Measurements from ENCODE around the gene CLEC5A. TPM values are rescaled to one million over a fixed set of nuclear protein-coding genes. Genes with fewer than 3 reads are reported as not detected.

The CLEC5A gene
- total RNA-seq (2021; ENCODE audit: unreplicated experiment) (not detected), Bru-seq, nascent RNA (not detected), BruChase-seq, experiment 1, labeled RNA remaining after a 2-hour chase (not detected), BruChase-seq, experiment 2, labeled RNA remaining after a 6-hour chase (not detected)
- not detected for polyA plus RNA-seq (2012; ENCODE audit: insufficient read length)
- long read RNA-seq, result 0 reads

DNA sequence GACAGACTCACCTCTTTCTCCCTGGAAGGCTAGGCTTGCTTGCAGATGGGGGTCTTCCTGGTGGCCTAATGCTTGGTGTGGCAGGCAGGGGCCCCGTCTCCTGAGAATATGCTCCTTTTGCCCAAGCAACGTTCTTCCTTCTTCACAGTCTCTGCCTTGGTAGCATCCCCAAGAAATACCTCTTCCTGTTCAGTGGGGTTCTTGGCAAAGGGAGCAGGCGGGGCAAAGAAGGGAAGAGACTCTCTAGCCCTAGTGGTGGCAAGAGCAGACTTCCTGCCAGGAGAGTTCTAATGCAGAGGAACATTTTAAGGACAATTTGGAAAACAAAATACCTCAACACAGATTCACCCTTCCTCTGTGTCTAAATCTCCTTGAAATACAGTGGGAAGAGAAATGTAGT, at the start of gene CLEC5A:
CLEC5A (minus strand) TSS at position 179 of the 400 bp plus-strand sequence. CDS start 682 bp downstream, outside the sequence.
- Histone ChIP-seq H3K27me3 (ENCODE audit: control insufficient read depth, insufficient read depth, low read length) (no peaks in the 10 kb centered on the region), H3K36me3 (ENCODE audit: control insufficient read depth, insufficient read depth, low read length) (no peaks in the 10 kb centered on the region), H3K27ac (ENCODE audit: low read length) (no peak within 1 kb of the TSS), H3K4me1 (ENCODE audit: control insufficient read depth, insufficient read depth, low read length) (no peaks in the 10 kb centered on the region), H3K9me3 (ENCODE audit: control insufficient read depth, insufficient read depth, low read depth, low read length) (no peaks in the 10 kb centered on the region), H3K4me3 (ENCODE audit: low read depth in 2 of 2, low read length in 2 of 2) (no peak within 1 kb of the TSS)
- ATAC-seq, result no peak
- intact Hi-C loops (cut with micrococcal nuclease; ENCODE audit: unreplicated experiment) (no loop called here), in situ Hi-C loops (cut with HindIII; ENCODE audit: low pct_unique_long_range_greater_than_20kb, low sequenced_read_pairs) (no loop called here)
- TF ChIP-seq SIN3A (IDR thresholded peaks at IDR 0.05; ENCODE audit: borderline replicate concordance, insufficient read depth, low read depth, low read length), result no peak
- TF ChIP-seq POLR2AphosphoS5 (IDR thresholded peaks at IDR 0.05; ENCODE audit: low read depth, low read length), result no peak
- TF ChIP-seq, protein P1, sequence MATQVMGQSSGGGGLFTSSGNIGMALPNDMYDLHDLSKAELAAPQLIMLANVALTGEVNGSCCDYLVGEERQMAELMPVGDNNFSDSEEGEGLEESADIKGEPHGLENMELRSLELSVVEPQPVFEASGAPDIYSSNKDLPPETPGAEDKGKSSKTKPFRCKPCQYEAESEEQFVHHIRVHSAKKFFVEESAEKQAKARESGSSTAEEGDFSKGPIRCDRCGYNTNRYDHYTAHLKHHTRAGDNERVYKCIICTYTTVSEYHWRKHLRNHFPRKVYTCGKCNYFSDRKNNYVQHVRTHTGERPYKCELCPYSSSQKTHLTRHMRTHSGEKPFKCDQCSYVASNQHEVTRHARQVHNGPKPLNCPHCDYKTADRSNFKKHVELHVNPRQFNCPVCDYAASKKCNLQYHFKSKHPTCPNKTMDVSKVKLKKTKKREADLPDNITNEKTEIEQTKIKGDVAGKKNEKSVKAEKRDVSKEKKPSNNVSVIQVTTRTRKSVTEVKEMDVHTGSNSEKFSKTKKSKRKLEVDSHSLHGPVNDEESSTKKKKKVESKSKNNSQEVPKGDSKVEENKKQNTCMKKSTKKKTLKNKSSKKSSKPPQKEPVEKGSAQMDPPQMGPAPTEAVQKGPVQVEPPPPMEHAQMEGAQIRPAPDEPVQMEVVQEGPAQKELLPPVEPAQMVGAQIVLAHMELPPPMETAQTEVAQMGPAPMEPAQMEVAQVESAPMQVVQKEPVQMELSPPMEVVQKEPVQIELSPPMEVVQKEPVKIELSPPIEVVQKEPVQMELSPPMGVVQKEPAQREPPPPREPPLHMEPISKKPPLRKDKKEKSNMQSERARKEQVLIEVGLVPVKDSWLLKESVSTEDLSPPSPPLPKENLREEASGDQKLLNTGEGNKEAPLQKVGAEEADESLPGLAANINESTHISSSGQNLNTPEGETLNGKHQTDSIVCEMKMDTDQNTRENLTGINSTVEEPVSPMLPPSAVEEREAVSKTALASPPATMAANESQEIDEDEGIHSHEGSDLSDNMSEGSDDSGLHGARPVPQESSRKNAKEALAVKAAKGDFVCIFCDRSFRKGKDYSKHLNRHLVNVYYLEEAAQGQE (IDR thresholded peaks at IDR 0.05; ENCODE audit: insufficient read depth in 1 of 2, low read depth in 2 of 2, low read length in 1 of 2), result no peak
- TF ChIP-seq TCF7L2 (IDR thresholded peaks at IDR 0.05; ENCODE audit: low read depth, low read length), result no peak
- TF ChIP-seq, protein P2, sequence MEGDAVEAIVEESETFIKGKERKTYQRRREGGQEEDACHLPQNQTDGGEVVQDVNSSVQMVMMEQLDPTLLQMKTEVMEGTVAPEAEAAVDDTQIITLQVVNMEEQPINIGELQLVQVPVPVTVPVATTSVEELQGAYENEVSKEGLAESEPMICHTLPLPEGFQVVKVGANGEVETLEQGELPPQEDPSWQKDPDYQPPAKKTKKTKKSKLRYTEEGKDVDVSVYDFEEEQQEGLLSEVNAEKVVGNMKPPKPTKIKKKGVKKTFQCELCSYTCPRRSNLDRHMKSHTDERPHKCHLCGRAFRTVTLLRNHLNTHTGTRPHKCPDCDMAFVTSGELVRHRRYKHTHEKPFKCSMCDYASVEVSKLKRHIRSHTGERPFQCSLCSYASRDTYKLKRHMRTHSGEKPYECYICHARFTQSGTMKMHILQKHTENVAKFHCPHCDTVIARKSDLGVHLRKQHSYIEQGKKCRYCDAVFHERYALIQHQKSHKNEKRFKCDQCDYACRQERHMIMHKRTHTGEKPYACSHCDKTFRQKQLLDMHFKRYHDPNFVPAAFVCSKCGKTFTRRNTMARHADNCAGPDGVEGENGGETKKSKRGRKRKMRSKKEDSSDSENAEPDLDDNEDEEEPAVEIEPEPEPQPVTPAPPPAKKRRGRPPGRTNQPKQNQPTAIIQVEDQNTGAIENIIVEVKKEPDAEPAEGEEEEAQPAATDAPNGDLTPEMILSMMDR (IDR thresholded peaks at IDR 0.05), result no peak
- DNase-seq (ENCODE audit: low read depth, low spot score), result no peak
- CTCF ChIA-PET, result no interaction called here
- POLR2A ChIA-PET, result no interaction called here
- BruUV-seq (replicated peaks), result no TSS peak

DNA sequence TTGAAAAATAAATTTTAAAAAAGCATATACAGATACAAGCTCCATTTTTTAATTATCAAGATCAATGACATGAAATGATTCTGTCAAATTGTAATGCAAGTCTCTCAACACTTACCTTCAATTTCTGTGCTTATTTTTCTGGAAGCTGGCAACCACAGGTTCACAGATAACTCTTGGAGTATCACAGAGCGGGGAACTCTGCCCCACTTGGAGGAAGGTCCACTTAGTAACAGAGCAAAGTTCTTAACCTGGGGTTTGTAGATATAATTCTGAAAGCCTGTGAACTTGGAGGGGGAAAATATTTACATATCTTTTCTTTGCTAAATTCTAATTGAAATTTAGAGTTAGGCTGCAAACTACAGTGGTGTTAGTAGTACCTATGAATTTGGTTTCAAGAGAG, 46.6 kb upstream of the CLEC5A start:
- Histone ChIP-seq H3K36me3 (ENCODE audit: control insufficient read depth, insufficient read depth, low read length) (no peaks in the 10 kb centered on the region), H3K4me1 (ENCODE audit: control insufficient read depth, insufficient read depth, low read length) (no peaks in the 10 kb centered on the region), H3K27ac (ENCODE audit: low read length) (no peak overlapping the region), H3K4me3 (ENCODE audit: low read depth in 2 of 2, low read length in 2 of 2) (no peak overlapping the region), H3K27me3 (ENCODE audit: control insufficient read depth, insufficient read depth, low read length) (no peaks in the 10 kb centered on the region), H3K9me3 (ENCODE audit: control insufficient read depth, insufficient read depth, low read depth, low read length) (no peaks in the 10 kb centered on the region)
- TF ChIP-seq SIN3A (IDR thresholded peaks at IDR 0.05; ENCODE audit: borderline replicate concordance, insufficient read depth, low read depth, low read length), result no peak
- TF ChIP-seq TCF7L2 (IDR thresholded peaks at IDR 0.05; ENCODE audit: low read depth, low read length), result no peak
- ATAC-seq (no peak), DNase-seq (ENCODE audit: low read depth, low spot score) (no peak)
- intact Hi-C loops (cut with micrococcal nuclease; ENCODE audit: unreplicated experiment) (no loop called here), in situ Hi-C loops (cut with HindIII; ENCODE audit: low pct_unique_long_range_greater_than_20kb, low sequenced_read_pairs) (no loop called here)
- no TSS peak for BruUV-seq (replicated peaks)
- CTCF ChIA-PET, result no interaction called here
- POLR2A ChIA-PET, result no interaction called here

DNA sequence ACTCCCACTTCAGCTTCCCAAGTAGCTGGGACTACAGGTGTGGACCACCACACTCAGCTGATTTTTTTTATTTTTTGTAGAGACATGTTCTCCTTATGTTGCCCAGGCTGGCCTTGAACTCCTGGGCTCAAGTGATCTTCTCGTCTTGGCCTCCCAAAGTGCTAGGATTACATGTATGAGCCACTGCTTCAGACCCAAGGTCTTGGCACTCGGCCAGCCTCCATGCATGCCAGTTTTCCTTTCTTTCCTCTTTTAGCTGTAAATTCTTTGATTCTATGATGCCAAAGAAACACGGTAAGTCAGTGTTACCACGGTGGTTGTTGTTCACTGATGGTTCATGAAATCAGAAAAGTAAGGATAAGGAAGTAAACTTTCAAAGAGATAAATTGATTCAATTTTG, 45.9 kb upstream of the CLEC5A start:
- CTCF ChIA-PET, result no interaction called here
- DNase-seq (ENCODE audit: low read depth, low spot score) (no peak), ATAC-seq (no peak)
- intact Hi-C loops (cut with micrococcal nuclease; ENCODE audit: unreplicated experiment), result no loop called here
- in situ Hi-C loops (cut with HindIII; ENCODE audit: low pct_unique_long_range_greater_than_20kb, low sequenced_read_pairs), result no loop called here
- Histone ChIP-seq H3K36me3 (ENCODE audit: control insufficient read depth, insufficient read depth, low read length) (no peaks in the 10 kb centered on the region), H3K27me3 (ENCODE audit: control insufficient read depth, insufficient read depth, low read length) (no peaks in the 10 kb centered on the region), H3K9me3 (ENCODE audit: control insufficient read depth, insufficient read depth, low read depth, low read length) (no peaks in the 10 kb centered on the region), H3K27ac (ENCODE audit: low read length) (no peak overlapping the region), H3K4me3 (ENCODE audit: low read depth in 2 of 2, low read length in 2 of 2) (no peak overlapping the region), H3K4me1 (ENCODE audit: control insufficient read depth, insufficient read depth, low read length) (no peaks in the 10 kb centered on the region)
- POLR2A ChIA-PET, result no interaction called here
- no TSS peak for BruUV-seq (replicated peaks)
- TF ChIP-seq SIN3A (IDR thresholded peaks at IDR 0.05; ENCODE audit: borderline replicate concordance, insufficient read depth, low read depth, low read length), result no peak
- TF ChIP-seq, protein P1 (IDR thresholded peaks at IDR 0.05; ENCODE audit: insufficient read depth in 1 of 2, low read depth in 2 of 2, low read length in 1 of 2), result no peak
- no peak for TF ChIP-seq TCF7L2 (IDR thresholded peaks at IDR 0.05; ENCODE audit: low read depth, low read length)
- TF ChIP-seq, protein P2 (IDR thresholded peaks at IDR 0.05), result no peak
- TF ChIP-seq POLR2AphosphoS5 (IDR thresholded peaks at IDR 0.05; ENCODE audit: low read depth, low read length), result no peak
